Measurements from ENCODE around the gene CHTOP.

DNA sequence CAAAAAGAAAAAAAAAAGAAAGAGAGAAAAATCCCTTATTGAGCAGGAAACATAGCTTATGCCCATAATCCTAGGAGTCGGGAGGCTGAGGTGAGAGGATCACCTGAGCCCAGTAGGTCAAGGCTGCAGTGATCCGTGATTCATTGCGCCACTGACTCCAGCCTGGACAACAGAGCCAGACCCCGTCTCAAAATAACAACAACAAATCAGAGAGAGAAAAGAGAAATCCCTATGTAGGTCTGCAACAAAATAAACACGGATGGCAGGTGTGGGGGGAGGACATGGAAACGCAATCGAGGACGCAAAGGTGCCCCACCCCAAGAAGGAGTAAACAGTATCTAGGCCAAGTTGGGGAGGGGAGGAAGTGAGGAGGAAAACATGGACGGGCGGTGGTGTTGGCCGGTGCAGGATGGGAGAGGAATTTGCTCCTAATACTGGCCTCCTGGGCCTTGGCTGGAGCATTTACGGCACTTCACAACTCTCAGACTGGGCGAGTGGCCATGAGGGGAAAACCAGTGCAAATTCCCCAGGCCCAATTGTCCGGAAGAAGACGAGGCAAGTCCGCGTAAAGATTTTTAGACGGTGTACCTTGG is 609 bp upstream of the CHTOP start:
- TF ChIP-seq, protein P1, sequence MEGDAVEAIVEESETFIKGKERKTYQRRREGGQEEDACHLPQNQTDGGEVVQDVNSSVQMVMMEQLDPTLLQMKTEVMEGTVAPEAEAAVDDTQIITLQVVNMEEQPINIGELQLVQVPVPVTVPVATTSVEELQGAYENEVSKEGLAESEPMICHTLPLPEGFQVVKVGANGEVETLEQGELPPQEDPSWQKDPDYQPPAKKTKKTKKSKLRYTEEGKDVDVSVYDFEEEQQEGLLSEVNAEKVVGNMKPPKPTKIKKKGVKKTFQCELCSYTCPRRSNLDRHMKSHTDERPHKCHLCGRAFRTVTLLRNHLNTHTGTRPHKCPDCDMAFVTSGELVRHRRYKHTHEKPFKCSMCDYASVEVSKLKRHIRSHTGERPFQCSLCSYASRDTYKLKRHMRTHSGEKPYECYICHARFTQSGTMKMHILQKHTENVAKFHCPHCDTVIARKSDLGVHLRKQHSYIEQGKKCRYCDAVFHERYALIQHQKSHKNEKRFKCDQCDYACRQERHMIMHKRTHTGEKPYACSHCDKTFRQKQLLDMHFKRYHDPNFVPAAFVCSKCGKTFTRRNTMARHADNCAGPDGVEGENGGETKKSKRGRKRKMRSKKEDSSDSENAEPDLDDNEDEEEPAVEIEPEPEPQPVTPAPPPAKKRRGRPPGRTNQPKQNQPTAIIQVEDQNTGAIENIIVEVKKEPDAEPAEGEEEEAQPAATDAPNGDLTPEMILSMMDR (IDR thresholded peaks at IDR 0.05; ENCODE audit: low read depth, low read length): no peak
- no peak for TF ChIP-seq EZH2phosphoT487 (IDR thresholded peaks at IDR 0.05; ENCODE audit: low read depth)
